H1 (cell line): ENCODE measurements around the gene MIR17HG.

Experiments used
- BACH1 ChIP-seq: IDR thresholded peaks from 2 replicates; pipeline ENCODE4 v1.6.1; 2012; ENCODE audit warnings: low read length, improper control_type of control experiment
- TF ChIP-seq, protein P1 (sequence below), 3 experiments: IDR thresholded peaks; 1 replicate in 2 of 3; 2 replicates in 1 of 3; pipeline versions ENCODE4 v1.5.1 to v1.6.1; 2011; ENCODE audit warnings: low read length in 3 of 3, mild to moderate bottlenecking in 3 of 3, inconsistent platforms in 2 of 3, low read depth in 1 of 3, moderate library complexity in 1 of 3; ENCODE audit not compliant: insufficient read depth in 1 of 3; ENCODE audit errors: control extremely low read depth in 1 of 3

DNA sequence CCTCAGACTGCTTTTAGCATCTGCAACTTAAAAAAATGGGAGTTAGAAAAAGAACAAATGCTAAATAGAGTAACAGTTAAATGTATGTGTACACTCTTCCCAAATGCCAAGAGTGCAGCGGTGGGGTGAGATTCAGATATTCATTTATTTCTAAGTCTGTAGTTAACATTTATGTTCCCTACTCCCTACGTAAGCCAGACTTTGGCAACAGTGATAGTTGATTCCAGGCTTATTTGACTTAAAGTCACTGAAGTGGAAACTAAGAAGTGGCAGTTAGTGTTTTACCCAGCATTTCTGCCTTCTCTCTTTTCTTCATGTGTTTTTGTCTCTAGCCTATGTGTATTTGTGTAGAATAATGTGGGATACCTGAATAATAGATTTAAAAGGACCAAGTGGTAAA, 4.5 kb downstream of the MIR17HG start:
- TF ChIP-seq, protein P1, sequence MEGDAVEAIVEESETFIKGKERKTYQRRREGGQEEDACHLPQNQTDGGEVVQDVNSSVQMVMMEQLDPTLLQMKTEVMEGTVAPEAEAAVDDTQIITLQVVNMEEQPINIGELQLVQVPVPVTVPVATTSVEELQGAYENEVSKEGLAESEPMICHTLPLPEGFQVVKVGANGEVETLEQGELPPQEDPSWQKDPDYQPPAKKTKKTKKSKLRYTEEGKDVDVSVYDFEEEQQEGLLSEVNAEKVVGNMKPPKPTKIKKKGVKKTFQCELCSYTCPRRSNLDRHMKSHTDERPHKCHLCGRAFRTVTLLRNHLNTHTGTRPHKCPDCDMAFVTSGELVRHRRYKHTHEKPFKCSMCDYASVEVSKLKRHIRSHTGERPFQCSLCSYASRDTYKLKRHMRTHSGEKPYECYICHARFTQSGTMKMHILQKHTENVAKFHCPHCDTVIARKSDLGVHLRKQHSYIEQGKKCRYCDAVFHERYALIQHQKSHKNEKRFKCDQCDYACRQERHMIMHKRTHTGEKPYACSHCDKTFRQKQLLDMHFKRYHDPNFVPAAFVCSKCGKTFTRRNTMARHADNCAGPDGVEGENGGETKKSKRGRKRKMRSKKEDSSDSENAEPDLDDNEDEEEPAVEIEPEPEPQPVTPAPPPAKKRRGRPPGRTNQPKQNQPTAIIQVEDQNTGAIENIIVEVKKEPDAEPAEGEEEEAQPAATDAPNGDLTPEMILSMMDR (IDR thresholded peaks at IDR 0.05; ENCODE audit: control extremely low read depth in 1 of 3, insufficient read depth in 1 of 3, low read depth in 1 of 3, low read length in 3 of 3): no peak
- no peak for TF ChIP-seq BACH1
